CD4-positive, alpha-beta T cell (primary cell): ENCODE results near the gene SPTBN1. TPM values are rescaled to one million over a fixed set of nuclear protein-coding genes. Genes with fewer than 3 reads are reported as not detected.

Source experiments
- ATAC-seq: fragments of 200-7000 bp; cut with Tn5 transposase; one replicate; pipeline ENCODE4 v1.10.0; 2022; ENCODE audit warnings: mild to moderate bottlenecking; ENCODE audit not compliant: poor library complexity
- CTCF ChIA-PET: fragments of 350-600 bp; sonication (Branson Sonifier 250); formaldehyde crosslinking; loops from one replicate; lab custom pipeline; 2021; ENCODE audit warnings: antibody characterized with exemption, inconsistent platforms; lab: Charles Lee
- POLR2A ChIA-PET: fragments of 350-600 bp; sonication (Branson Sonifier 250); formaldehyde crosslinking; loops from one replicate; lab custom pipeline; 2021; ENCODE audit warnings: antibody characterized with exemption, inconsistent platforms; lab: Charles Lee
- DNase-seq, 14 experiments: peaks; one replicate each; pipeline ENCODE4 v3.0.0-alpha.2; 2013 to 2020; ENCODE audit warnings: mixed read lengths in 2 of 14
- H3K27ac ChIP-seq, 2 donors: one replicate each; pipeline versions ENCODE4 v1.5.1 to v1.7.0; 2013; ENCODE audit warnings: low read length in 2 of 2, low read depth in 1 of 2, mild to moderate bottlenecking in 1 of 2
- H3K27me3 ChIP-seq, 2 experiments: 1 replicate in 1 of 2; 2 replicates in 1 of 2; pipeline versions ENCODE4 v1.6.1 to v1.7.0; 2013; ENCODE audit warnings: low read length in 2 of 2, control low read depth in 1 of 2, mild to moderate bottlenecking in 1 of 2, moderate library complexity in 1 of 2; ENCODE audit not compliant: insufficient read depth in 2 of 2, control insufficient read depth in 1 of 2
- H3K36me3 ChIP-seq: one replicate; pipeline ENCODE4 v1.6.1; 2013; ENCODE audit warnings: low read length, control low read depth; ENCODE audit not compliant: insufficient read depth
- H3K4me1 ChIP-seq: one replicate; pipeline ENCODE4 v1.6.1; 2013; ENCODE audit warnings: low read length, control low read depth; ENCODE audit not compliant: insufficient read depth
- H3K4me3 ChIP-seq: one replicate; pipeline ENCODE4 v1.5.1; 2013; ENCODE audit warnings: mild to moderate bottlenecking, low read length, moderate library complexity
- H3K9me3 ChIP-seq, 2 experiments: 1 replicate in 1 of 2; 2 replicates in 1 of 2; pipeline versions ENCODE4 v1.6.1 to v1.7.0; 2013; ENCODE audit warnings: low read length in 2 of 2, mild to moderate bottlenecking in 2 of 2, control low read depth in 1 of 2, moderate library complexity in 1 of 2; ENCODE audit not compliant: control insufficient read depth in 1 of 2, insufficient read depth in 1 of 2
- H3K27ac Mint-ChIP-seq: one replicate; pipeline ENCODE4 v1.8.0; 2020; ENCODE audit warnings: mixed read lengths
- H3K27me3 Mint-ChIP-seq: one replicate; pipeline ENCODE4 v1.8.0; 2021; ENCODE audit warnings: mixed read lengths
- H3K36me3 Mint-ChIP-seq: one replicate; pipeline ENCODE4 v1.8.0; 2021; ENCODE audit warnings: low read depth, mixed read lengths
- H3K4me1 Mint-ChIP-seq: one replicate; pipeline ENCODE4 v1.8.0; 2021; ENCODE audit warnings: low read depth, mixed read lengths
- H3K4me3 Mint-ChIP-seq: one replicate; pipeline ENCODE4 v1.8.0; 2020; ENCODE audit warnings: mild to moderate bottlenecking, mixed read lengths
- H3K9me3 Mint-ChIP-seq: one replicate; pipeline ENCODE4 v1.8.0; 2020; ENCODE audit warnings: mixed read lengths
- intact Hi-C, 2 experiments: fragments of 100-400 bp; cut with DNase I in 1 of 2; cut with micrococcal nuclease in 1 of 2; formaldehyde crosslinking; loops; one replicate each; pipeline versions ENCODE4 v1.15.1 to v1.9.0; 2023 to 2025; cut with DNase I, micrococcal nuclease
- total RNA-seq, 174 experiments: library from RNA in 2 of 174; stranded (reverse) in 2 of 174; gene quantifications; one replicate each; pipeline ENCODE4 v1.2.3 and lab custom pipeline; 2021 to 2026
- TF ChIP-seq, protein P1 (sequence below): fragments of 200-600 bp; IDR thresholded peaks from one replicate; pipeline ENCODE4 v1.8.0; 2022; ENCODE audit warnings: antibody characterized with exemption, mild to moderate bottlenecking

Gene SPTBN1
- total RNA-seq, 2 experiments from 2014 or later, result 156 to 166 TPM

DNA sequence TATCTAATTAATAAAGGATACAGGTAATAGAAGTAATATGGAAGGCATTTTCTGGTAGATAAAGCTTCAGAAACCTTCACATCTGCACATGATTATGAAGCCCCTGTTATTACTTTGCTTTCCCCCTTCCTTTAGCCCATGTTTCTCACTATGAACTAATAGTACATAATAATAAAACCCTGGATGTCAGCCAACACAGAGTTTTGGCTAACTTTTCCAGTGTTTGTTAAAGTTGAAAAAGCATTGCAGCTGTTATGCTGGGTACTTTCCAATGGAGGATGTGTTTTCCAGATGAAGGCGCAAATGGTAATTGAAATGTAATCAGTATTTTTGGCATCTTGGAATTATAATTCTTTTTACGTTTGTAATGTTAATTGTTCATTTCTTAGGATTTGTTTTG is 43.5 kb downstream of the SPTBN1 start:
- POLR2A ChIA-PET, result no interaction called here
- TF ChIP-seq, protein P1, sequence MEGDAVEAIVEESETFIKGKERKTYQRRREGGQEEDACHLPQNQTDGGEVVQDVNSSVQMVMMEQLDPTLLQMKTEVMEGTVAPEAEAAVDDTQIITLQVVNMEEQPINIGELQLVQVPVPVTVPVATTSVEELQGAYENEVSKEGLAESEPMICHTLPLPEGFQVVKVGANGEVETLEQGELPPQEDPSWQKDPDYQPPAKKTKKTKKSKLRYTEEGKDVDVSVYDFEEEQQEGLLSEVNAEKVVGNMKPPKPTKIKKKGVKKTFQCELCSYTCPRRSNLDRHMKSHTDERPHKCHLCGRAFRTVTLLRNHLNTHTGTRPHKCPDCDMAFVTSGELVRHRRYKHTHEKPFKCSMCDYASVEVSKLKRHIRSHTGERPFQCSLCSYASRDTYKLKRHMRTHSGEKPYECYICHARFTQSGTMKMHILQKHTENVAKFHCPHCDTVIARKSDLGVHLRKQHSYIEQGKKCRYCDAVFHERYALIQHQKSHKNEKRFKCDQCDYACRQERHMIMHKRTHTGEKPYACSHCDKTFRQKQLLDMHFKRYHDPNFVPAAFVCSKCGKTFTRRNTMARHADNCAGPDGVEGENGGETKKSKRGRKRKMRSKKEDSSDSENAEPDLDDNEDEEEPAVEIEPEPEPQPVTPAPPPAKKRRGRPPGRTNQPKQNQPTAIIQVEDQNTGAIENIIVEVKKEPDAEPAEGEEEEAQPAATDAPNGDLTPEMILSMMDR, result no peak
- Histone ChIP-seq H3K36me3 (no peaks in the 10 kb centered on the region), H3K4me1 (no peaks in the 10 kb centered on the region), H3K4me3 (no peak overlapping the region), H3K27me3 (peaks cover 0 to 2% of the 10 kb centered on the region in 2 experiments), H3K27ac (no peak overlapping the region), H3K9me3 (no peaks in the 10 kb centered on the region)
- Mint-ChIP-seq H3K4me3 (no peak overlapping the region), H3K36me3 (no peaks in the 10 kb centered on the region), H3K9me3 (no peaks in the 10 kb centered on the region), H3K27ac (no peak overlapping the region), H3K27me3 (peaks cover 5% of the 10 kb centered on the region), H3K4me1 (no peaks in the 10 kb centered on the region)
- DNase-seq, result no peak
- CTCF ChIA-PET, result no interaction called here
- intact Hi-C loops, result loop anchor here in 1 of 2 experiments (5.0 kb wide), 1 partner anchor 392 kb away; no protein-coding TSS in a partner anchor
- no peak for ATAC-seq

DNA sequence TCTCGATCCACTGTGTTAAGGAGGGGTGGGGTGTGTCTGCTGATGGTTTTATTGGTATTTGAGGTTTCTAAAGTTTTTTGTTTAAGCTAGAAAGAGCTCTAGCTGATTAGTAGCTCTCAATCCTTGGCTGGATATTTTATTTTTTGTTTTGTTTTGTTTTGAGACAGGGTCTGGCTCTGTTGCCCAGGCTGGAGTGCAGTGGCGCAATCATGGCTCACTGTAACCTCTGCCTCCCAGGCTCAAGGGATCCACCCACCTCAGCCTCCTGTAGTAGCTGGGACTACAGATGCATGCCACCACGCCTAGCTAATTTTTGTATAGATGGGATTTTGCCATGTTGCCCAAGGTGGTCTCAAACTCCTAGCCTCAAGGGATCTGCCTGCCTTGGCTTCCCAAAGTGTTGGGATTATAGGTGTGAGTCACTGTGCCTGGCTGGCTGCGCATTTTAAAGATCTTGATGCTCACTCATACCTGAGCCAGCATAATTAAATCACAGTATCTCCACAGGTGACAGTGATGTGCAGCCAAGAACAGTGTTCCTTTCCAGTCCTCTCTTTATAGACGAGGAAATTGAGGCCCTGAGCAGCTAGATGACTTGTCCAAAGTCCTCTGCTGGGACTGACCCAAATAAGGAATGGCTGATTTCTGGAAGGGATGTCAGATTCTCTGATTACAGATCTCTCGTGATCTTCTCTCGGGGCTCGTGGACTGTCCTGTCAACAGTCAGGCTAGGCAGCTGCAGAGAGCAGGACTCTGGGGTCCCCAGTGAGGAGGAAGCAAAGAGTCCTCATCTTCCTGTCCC is 44.5 kb downstream of the SPTBN1 start:
- CTCF ChIA-PET, result no interaction called here
- H3K4me3 Mint-ChIP-seq, result no peak overlapping the region

DNA sequence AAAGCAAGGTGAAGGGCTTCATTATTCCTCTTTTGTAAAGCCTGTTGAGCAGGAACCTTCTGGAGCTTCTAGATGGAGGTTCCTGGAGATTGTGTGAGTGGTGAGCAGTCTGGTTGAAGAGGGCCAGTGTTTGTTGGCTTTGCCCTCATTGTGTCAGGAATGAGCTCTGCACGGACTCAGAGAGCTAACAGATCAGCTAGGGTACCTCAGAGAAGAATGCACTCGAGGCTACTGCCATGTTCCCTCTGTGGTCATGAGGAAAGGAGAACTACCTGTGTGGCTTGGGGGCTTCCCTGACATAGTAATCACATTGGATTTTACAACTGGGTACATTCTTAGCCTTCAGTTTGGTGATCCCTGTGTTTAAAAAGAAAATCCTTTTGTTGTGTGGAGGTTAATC is 46.6 kb downstream of the SPTBN1 start:
- no peak overlapping the region for H3K4me3 Mint-ChIP-seq
- TF ChIP-seq, protein P1, result no peak
- no peaks in the 10 kb centered on the region for H3K4me1 Mint-ChIP-seq
- POLR2A ChIA-PET, result no interaction called here
- H3K4me3 ChIP-seq, result no peak overlapping the region
- peaks cover 0 to 2% of the 10 kb centered on the region in 2 experiments for H3K27me3 ChIP-seq
- H3K27ac Mint-ChIP-seq, result no peak overlapping the region
- no peaks in the 10 kb centered on the region for H3K27me3 Mint-ChIP-seq
- H3K9me3 Mint-ChIP-seq, result no peaks in the 10 kb centered on the region
- ATAC-seq (no peak), DNase-seq (no peak)
- CTCF ChIA-PET, result interaction anchor here (0.5 kb wide), 1 partner anchor 27 kb away, joined by 3 read pairs; no protein-coding TSS in a partner anchor
- H3K27ac ChIP-seq, result no peak overlapping the region
- H3K9me3 ChIP-seq, result no peaks in the 10 kb centered on the region
- intact Hi-C loops, result loop anchor here in 1 of 2 experiments (5.0 kb wide), 1 partner anchor 395 kb away; no protein-coding TSS in a partner anchor
- H3K36me3 ChIP-seq, result no peaks in the 10 kb centered on the region
- H3K36me3 Mint-ChIP-seq, result no peaks in the 10 kb centered on the region
- H3K4me1 ChIP-seq, result no peaks in the 10 kb centered on the region

More for the DNA sequence above, 44.5 kb downstream of the SPTBN1 start:
- H3K9me3 ChIP-seq, result no peaks in the 10 kb centered on the region
- Mint-ChIP-seq H3K36me3 (no peaks in the 10 kb centered on the region), H3K9me3 (no peaks in the 10 kb centered on the region), H3K27ac (no peak overlapping the region), H3K4me1 (no peaks in the 10 kb centered on the region), H3K27me3 (no peaks in the 10 kb centered on the region)
- peaks cover 0 to 2% of the 10 kb centered on the region in 2 experiments for H3K27me3 ChIP-seq
- no peak overlapping the region for H3K4me3 ChIP-seq
- H3K27ac ChIP-seq, result no peak overlapping the region
- ATAC-seq (no peak), DNase-seq (no peak)
- H3K4me1 ChIP-seq, result no peaks in the 10 kb centered on the region
- POLR2A ChIA-PET, result no interaction called here
- TF ChIP-seq, protein P1, result no peak
- no peaks in the 10 kb centered on the region for H3K36me3 ChIP-seq
- intact Hi-C loops, result loop anchor here in 1 of 2 experiments (5.0 kb wide), 1 partner anchor 393 kb away; no protein-coding TSS in a partner anchor
